NCI-H1694 (cell line): Measurements from ENCODE around the gene WDR35.
"Not testable (repeated sequence)": the region's sequence is repeated elsewhere in the genome, so short reads cannot be mapped to it uniquely, and the experiment has no call there.

ENCODE experiments used
- DNase-seq: peaks from one replicate; lab custom pipeline; 2025; lab: John Stamatoyannopoulos, UW

WDR35 gene

DNA sequence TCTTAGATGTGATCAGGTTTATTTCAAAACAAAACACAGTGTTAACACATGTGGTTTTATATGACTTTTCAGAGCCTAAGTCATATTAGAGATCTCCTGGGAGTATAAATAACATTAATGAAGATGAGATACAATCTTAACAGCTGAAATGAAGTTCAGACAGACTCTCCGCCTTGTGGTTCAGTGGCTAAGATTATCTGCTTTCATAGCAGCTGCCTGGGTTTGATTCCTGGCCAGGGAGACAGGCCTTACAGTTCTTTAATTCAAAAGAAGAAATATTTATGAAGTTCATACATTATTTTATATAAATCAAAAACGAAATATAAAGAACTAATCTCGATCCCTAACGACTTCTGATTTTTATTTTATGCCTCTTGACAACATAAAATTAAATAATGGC, 52.9 kb downstream of the WDR35 start:
- no peak for DNase-seq

DNA sequence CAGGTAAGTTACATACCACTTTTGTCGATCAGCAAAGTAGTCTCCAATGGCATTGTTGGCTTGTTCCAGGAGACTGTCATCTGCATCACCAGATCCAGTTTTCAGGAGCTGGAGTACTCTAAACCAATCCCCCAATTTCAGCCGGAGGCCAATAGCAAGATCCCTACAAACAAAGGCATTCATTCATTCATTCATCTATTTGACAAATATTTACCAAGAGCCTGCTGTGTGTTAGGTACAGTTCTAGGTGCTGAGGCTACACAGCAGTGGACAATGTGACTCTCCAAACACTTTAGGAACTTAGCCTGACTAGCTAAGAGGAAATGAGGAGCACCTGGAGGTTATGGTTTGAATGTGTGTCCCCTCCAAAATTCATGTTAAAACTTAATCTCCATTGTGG, 53.7 kb downstream of the WDR35 start:
- DNase-seq: no peak

DNA sequence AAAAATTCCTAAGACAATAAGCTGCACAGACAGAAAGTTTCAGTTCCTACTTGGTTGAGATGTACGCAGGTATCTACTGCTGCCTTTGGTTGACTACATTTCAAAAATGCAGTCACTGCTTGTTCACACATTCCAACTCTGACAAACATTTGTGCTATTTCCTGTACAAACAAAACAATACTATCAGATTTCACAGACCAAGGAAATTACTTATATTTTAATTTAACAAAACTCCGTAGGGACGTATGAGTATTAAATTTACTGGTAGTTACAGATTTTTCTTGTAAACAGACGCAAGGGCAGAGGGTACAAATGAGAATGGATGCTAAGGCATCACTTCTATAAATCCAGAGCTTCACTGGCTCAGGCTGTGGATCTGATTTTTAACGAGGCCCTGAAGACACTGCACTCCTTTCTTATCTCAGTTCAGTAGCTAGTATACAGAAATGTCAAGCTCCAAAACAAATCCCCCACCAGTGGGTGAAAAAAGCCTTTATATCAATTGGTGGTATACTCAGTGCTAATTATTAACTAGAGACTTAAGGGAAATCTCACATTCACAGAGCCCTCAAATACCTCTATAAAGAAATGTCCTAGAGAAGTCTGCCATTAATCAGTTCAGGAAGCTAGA, 56.4 kb downstream of the WDR35 start:
- no peak for DNase-seq

DNA sequence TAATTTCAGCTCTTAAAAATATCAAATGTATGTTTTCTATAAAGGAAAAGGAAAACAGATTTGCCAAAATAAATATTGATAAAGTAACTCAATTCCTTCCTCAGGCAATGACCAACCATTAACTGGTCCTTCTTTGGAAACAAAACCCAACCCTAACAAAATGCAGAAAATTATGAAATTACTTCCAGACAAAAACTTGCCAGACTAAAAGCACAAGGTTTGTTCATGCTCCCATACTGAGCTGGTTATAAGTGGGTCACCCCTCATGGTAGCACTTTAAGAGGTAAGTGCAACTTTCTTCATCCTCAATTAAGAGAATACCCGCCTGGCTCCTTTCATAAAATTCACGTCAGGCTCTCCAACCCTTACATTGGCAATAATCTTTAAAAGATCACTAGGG, 57.0 kb downstream of the WDR35 start:
- DNase-seq: no peak

DNA sequence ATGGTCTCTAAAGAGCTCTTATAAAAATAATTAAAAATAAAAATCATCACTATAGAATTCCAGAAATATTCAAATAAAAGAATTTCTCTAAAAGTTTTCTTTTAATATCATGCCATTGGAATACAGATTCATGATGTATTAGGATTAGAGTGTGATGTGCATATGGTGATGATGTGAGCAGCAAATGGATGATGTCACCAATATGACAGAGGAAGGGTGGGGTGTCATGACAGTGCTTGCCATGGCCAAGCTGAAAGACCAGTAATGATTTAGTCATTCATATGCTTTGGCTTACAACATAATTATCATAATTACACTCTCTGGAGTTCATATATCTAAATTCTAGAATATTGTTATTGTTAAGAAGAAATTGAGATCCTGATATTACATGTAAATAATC, 60.7 kb downstream of the WDR35 start:
- no peak for DNase-seq

DNA sequence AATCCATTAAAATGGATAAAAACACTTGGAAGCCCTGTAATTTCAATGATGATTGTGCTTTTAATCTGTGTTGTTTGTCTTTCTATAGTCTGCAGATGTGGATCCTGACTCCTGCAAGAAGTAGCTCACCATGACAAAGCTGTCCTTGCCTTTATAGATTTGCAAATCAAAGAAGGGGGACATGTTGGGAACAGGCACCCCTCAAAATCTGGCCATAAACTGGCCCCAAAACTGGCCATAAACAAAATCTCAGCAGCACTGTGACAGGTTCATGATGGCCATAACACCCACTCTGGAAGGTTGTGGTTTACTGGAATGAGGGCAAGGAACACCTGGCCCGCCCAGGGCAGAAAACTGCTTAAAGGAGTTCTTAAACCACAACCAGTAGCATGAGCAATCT, 62.1 kb downstream of the WDR35 start:
- DNase-seq: not testable (repeated sequence)

DNA sequence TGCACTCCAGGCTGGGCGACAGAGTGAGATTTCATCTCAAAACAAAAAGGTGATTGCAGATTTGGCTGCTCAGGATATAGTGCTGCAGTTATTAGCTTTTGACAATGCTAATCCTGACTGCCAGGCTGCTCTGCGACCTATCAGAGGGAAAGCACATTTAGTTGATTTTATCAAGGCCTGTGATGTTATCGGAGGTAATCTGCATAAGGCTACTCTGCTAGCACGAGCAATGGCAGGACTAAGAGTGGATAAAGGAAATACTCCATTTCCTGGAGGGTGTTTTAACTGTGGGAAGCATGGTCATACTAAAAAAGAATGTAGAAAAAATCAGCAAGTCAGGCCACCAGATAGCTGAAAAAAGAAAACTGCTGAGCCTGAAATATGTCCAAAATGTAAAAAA, 65.4 kb downstream of the WDR35 start:
- DNase-seq: not testable (repeated sequence)

DNA sequence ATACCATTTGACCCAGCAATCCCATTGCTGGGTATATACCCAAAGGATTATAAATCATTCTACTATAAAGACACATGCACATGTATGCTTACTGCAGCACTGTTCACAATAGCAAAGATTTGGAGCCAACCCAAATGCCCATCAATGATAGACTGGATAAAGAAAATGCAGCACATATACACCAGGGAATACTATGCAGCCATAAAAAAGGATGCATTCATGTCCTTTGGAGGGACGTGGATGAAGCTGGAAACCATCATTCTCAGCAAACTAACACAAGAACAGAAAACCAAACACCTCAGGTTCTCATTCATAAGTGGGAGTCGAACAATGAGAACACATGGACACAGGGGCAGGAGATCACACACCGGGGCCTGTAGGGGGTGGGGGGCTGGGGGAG, 67.7 kb downstream of the WDR35 start:
- not testable (repeated sequence) for DNase-seq

DNA sequence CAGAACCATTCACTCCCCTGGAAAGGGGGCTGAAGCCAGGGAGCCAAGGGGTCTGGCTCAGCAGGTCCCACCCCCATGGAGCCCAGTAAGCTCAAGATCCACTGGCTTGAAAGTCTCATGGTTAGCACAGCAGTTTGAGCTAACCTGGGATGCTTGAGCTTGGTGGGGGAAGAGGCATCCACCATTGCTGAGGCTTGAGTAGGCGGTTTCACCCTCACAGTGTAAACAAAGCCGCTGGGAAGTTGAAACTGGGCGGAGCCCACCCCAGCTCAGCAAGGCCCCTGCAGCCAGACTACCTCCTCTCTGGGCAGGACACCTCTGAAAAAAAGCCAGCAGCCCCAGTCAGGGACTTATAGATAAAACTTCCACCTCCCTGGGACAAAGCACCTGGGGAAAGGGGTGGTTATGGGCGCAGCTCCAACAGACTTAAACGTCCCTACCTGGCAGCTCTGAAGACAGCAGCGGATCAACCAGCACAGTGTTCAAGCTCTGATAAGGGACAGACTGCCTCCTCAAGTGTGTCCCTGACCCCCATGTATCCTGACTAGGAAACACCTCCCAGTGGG, 73.4 kb downstream of the WDR35 start:
- no peak for DNase-seq

DNA sequence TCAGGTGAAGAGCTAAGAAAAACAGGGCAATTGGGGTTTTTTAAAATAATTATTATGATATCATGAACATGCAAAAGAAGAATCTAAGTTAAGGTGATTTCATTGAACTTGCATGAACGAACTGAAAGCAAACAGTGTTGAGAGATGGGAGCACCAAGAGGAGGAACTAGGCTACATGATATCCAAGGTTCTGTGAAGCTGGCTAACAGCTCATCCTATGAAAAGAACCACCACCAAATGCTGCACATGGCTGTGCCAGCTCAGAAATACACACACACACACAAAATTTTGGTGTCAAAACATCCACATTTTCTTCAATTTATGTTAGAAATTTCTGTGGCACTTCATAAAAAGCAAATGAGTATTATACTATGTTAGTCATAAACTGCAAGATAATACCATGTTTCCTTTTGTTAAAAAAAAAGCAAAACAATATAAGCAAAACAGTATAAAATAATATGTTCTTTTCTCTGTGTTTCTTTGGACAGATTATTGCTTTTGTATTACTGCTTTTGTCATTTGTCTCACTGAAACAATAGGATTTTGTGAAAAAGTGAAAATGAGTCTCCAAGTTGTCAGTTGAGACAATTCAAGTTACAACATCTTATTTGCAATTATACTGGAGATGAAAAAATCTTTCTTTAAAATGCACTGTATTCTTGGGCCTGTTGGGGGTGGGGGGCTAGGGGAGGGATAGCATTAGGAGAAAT, 75.5 kb downstream of the WDR35 start:
- DNase-seq: no peak

DNA sequence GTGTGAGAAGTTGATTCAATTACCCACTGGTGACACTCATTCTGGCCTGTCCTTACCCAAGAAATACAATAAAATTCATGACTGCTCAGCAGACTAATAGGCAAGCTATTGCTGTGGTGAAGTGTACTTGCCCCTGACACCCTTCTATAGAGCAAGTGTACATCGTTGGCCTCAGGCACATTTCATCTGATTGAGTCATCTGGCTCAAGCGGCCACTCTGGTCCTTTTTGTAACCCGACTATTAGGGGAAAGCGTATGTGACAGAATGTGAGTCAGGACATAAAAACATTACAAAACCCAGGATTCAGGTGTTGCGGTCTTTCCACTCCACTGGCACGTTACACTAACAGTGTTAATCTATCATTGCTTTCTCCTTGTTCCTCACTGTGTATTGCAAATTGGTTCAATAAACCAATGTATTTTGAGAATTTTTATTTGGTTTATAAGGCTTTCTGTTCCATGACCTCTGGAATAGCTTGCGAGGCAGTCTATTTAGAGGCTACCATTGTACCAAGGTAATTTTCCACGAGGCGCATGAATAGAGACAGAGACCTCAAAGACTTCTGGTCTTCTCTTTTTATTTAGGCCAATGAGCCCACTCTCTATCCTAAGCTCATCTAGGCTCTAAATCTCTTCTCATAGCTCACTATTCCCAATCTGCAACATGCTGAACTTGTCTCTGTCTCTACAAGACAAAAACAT, 77.9 kb downstream of the WDR35 start:
- no peak for DNase-seq

DNA sequence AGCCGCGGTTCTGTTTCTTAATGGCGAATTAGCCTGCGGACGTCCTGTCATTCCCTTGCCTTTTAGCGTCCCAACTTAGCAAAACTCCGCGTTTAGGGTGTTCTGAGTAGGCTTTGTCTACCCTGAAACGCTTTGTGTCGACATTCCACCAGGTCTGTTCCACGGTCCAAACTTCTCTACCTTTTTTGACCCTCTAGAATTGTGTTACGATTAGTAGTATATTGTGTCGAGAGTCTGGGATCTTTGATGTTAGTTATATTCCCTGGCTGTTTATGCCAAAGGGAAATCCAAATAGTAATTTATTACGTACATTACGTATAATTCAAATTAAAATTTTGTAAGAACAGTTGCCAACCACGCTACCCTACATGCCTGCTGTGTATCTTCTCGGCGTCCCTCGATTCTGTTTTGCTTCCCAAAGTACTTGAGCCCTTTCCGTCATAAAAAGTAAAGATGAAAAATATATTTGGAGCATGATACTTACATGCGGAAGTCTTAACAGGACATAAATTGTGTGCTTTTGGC, 87.6 kb downstream of the WDR35 start:
- DNase-seq: peak; percentile 48

DNA sequence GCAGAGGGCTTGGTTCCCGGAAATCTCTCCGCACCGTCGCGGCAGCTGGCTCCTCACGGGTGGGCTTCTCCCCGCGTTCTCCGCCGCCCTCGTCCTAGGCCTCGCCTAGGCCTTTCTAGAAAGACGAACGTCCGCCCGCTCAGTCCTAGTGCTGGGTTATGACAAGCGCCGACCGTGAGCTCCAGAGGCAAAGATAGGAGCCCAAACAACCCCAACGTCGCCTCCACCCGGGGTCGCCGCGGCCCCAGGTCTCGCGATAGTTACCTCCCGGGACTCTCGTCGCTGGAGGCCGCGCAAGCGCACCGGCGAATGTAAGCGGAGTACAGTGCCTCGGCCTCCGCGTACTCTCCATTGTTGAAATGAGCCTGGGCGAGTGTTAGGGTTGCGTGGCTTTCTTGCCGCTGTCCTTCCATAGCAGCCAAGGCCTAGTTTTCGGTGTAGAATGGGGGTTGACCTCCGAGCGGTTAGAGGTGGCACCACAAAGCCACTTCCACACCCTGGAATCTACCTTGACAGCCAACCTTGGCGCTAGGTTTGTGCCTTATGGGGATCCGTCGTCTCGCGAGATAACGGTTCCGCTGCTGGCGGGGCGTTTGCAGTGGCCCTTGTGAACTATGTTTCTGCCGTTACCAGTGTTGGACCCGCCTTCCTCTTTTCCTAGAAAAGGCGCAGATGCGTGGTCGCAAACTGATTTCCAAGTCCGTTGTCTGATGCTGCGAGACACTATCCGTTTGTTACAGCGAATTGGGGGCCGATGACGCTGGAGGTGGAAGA, 88.3 kb downstream of the WDR35 start, which contains the start of gene TTC32:
Gene TTC32 (minus strand): TSS at position 542 of the 774 bp plus-strand sequence. CDS start 129 bp downstream, at position 413.
- peak; percentile 96 for DNase-seq

DNA sequence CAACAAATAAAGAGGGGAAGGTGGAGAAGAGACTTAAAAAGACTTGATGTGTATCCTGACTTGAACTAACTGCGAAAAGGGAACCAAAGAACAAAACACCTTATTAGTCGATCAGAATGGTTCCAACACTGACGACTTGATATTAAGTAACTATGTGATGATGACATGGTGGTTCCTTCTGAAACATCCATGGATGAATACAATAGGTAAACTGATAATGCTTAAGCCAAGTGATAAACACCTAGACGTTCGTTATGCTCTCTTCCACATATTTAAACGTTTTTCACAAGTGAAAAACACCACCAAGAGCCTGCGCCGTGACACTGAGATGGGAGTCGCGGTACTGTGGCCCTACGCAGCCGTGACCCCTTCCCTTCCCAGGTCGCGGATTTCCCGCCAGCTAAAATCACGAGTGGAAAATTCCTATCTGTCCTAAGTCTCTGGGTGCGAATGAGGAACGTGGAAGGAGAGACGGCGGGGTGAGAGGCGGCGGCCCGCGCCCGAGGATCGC, 88.9 kb downstream of the WDR35 start:
- DNase-seq: no peak

DNA sequence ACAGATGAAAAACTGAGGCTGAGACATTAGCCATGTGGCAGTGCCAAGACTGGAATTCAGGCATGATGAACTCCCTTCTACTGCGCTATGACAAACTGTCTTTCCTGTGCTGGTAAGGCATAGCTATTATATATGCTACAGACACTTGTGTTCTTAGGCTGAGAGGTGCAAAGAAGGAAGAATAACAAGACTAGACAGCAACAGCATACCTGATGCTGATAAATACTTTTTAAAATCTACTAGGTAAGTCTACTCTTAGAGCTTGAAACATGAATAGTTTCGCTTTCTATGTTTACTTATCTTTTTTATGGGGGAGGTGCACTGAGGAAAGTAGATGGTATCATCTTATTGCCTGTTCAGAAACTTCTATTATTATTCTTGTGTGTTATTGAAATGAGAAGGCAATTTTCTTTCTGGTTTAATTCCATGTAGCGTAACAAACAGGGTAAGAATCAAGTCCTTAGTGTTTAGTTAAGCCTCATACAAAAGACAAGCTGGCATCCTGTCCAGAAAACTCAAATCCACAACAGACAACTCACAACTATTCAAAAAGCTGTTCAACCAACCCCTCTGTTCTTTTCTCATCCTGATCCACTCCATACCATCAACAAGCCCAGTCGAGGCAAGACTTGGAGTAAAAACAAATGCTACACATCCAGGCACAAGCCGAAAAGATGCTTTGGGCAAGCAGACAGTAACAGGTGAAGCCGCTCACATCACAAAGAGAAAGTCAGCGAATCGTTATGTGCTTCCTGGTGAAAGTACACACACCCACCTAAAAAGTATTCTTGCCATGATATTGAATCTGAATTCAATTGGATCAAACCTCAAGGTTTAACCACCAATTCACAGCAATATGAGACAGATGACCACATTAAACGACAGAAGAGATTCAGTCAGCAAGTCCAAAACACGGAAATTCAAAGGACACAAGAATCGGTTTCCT, 89.6 kb downstream of the WDR35 start:
- no peak for DNase-seq

DNA sequence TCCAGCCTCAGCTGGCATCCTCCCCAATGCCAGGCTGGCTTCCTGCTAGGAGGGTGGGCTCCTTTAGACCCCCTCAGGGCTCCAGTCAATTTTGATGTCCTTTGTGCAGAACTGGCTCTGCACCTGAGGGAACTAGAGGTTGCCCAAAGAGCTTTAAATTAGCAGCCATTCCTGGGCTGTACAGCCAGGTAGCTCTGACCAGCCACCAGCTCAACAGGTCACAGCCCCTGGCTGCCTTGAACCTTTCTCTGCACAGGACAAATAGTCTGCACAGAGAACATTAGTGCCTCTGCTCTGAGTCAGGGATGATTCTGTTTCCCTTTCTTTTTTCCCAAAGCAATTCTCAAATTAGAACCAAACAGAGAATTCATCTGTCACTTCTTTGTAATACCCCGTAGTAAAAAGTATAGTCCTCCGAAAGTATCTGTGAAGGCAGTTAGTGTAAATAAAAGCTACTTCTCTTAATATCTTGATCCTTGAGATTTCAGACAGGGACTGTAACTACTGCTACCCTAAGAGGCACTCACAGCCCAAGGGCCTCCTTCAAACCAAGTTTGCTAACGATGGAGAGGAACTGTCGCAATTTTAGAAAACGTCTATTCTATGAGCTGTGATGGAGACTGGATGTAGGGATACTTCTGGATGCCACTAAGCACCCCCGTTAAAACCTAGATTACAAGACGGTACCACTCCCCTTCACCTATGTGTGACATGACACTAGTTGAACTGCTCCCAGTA, 91.1 kb downstream of the WDR35 start:
- no peak for DNase-seq

DNA sequence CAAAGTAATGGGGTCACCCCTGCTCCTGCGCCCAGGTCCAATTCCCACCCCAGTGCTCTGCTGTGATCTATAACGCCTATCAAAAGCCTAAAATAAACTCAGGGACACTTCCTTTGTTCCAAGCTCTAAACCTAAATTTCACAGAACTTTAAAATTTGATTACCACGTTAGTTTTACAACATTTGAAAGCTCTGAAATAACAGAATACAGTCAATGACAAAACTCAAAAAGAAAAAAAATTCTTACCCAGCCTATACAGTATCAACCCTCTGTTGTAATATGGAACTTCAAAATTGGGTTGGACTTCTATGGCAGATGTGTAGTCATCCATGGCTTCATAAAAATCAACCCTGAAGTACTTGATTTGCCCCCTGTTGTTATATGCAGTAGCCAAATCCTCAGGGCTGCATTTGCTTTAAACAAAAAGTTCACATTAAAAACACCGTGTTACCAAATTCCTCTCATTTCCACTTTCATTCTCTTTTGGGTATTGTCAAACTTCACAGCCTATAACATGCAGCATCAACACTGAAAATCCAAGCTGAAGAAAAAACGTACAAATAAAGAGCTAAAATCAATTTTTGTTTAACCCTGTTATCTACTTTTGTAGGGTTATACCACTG, 92.2 kb downstream of the WDR35 start:
- no peak for DNase-seq

DNA sequence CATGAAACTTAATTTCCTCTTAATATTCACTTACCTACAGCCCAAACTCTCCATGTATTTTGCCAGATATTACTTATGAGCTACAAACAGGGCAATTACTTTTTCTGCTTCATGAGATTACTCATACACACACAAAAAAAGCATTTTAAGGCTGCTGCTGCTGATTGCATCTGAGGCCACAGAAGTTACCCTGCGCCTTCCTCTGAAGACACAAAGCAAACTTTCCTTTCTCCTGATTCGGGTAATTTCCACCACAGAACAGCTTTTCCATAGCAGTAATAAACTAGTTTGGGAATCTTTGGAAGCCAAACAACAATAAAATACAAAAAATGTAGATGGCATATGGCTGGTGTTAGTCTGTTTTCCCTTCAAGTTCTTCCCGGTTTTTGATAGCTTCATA, 94.4 kb downstream of the WDR35 start:
- no peak for DNase-seq

DNA sequence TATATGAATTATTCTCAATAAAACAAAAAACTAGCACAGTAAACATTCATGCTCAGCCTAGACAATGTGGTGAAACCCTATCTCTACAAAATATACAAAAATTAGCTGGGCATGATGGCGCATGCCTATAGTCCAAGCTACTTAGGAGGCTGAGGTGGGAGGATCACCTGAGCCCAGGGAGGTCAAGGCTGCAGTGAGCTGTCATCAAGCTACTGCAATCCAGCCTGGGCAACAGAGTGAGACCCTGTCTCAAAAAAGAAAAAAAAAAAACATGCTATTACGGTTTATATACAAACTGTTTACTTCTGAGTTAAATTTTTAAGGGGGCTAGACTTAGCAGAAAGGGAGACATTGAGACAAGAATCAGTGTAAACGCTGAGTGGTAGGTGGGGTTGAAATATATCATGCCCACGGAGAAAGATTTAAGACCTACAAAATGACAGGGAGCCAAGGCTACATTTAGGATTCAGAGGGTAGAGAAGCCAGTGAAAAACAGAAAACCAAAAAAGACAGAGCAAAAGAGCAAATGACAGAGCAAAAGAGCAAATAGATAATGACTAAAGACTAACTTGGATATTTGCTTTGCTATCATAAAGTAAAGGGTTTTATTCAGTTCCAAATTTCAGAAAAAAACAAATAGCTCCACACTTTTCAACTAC, 95.6 kb downstream of the WDR35 start:
- no peak for DNase-seq
